Mucosa of rectum (tissue), 2 donors: ENCODE measurements around the gene CAPRIN1.
"Not testable (repeated sequence)": the region's sequence is repeated elsewhere in the genome, so short reads cannot be mapped to it uniquely, and the experiment has no call there.

Experiments used
- H3K27ac ChIP-seq, 2 donors: one replicate each; pipeline ENCODE4 v1.7.0; 2013; ENCODE audit warnings: inconsistent platforms in 2 of 2, low read depth in 2 of 2, low read length in 2 of 2
- H3K27me3 ChIP-seq, 2 donors: one replicate each; pipeline ENCODE4 v1.7.0; 2013; ENCODE audit warnings: low read length in 2 of 2; ENCODE audit not compliant: control insufficient read depth in 2 of 2, insufficient read depth in 2 of 2
- H3K36me3 ChIP-seq, 2 donors: one replicate each; pipeline ENCODE4 v1.7.0; 2013; ENCODE audit warnings: low read length in 2 of 2; ENCODE audit not compliant: control insufficient read depth in 2 of 2, insufficient read depth in 2 of 2
- H3K4me1 ChIP-seq, 2 donors: one replicate each; pipeline ENCODE4 v1.7.0; 2013; ENCODE audit warnings: low read length in 2 of 2, mild to moderate bottlenecking in 1 of 2; ENCODE audit not compliant: control insufficient read depth in 2 of 2, insufficient read depth in 2 of 2
- H3K4me3 ChIP-seq, 2 donors: one replicate each; pipeline ENCODE4 v1.7.0; 2013; ENCODE audit warnings: low read length in 2 of 2
- H3K9ac ChIP-seq, 2 donors: one replicate each; pipeline ENCODE4 v1.7.0; 2013; ENCODE audit warnings: low read length in 2 of 2, low read depth in 1 of 2, mild to moderate bottlenecking in 1 of 2
- H3K9me3 ChIP-seq, 2 donors: one replicate each; pipeline ENCODE4 v1.7.0; 2013; ENCODE audit warnings: low read length in 2 of 2; ENCODE audit not compliant: control insufficient read depth in 2 of 2
- donor health status: healthy.
- donor health status: Normal muscosa, but diverticular disease.

The CAPRIN1 gene

DNA sequence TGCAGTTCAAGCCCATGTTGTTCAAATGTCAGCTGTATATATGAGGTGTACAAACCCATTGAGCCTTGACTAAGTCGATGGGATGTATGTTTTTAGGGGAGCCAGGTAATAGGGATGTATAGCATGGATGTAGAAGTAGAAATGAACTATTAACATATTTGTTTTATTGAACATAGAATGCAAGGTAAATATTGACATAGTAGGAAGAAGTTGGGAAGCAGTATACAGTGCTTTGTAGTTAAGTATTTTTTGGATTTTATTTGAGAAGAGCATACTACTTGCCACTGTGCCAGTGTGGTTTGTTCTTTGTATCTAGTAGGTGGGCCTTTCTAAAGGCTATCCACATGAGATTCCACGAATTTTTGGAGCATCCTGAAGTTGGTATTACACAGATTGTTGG lies 33.1 kb downstream of the CAPRIN1 start:
- Histone ChIP-seq H3K9me3 (no peaks in the 10 kb centered on the region), H3K27ac (no peak overlapping the region), H3K4me3 (no peak overlapping the region), H3K36me3 (peaks cover 71 to 80% of the 10 kb centered on the region in 2 donors), H3K4me1 (no peaks in the 10 kb centered on the region), H3K27me3 (no peaks in the 10 kb centered on the region), H3K9ac (no peak overlapping the region)

DNA sequence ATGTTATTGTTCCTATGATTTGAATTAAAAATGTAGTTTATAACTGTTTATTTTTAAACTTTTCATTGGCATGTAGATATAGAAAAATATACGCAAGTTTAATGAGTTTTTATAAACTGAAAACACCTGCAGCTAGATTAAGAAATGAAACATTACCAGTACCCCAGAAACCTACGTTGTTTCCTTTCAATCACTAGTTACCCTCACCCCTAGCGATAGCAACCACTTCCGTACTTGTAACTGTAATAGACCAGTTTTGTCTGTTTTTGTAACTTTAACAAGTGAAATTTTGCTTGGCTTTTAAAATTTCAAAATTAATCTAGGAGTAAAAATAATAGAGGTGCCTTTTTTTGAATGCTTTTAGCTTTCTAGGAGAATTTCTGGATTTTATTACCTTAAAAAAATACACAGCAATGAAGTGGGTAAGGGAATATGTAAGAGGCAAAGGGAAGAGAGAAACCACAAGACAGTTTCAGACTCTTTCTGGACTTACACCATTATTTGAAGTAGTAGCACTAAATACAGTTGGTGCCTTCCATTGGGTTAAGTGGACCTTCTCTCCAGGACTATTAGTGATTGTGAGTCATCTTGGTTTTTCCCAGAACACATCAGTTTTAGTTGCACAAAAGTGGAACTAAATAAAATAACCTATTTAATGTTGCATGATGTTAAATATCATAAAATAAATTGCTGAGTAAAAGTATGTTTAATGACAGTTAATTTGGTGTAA lies 35.2 kb downstream of the CAPRIN1 start:
- Histone ChIP-seq H3K9ac (no peak overlapping the region), H3K27me3 (no peaks in the 10 kb centered on the region), H3K4me1 (no peaks in the 10 kb centered on the region), H3K9me3 (no peaks in the 10 kb centered on the region), H3K4me3 (no peak overlapping the region), H3K36me3 (peaks cover 75 to 82% of the 10 kb centered on the region in 2 donors), H3K27ac (no peak overlapping the region)

DNA sequence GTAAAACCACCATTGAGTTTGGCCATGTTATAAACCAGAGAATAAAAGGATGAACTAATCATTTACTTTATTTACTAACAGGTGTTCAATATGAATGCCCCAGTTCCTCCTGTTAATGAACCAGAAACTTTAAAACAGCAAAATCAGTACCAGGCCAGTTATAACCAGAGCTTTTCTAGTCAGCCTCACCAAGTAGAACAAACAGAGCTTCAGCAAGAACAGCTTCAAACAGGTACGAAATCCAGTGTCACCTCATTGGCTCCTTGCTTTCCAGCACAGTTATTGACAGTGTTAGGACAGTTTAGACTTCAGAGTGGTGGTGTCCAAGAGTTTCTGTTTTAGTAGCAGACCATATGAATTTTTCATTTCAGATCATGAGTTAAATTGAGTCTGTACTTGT lies 40.3 kb downstream of the CAPRIN1 start:
- no peaks in the 10 kb centered on the region for H3K9me3 ChIP-seq
- H3K4me3 ChIP-seq = no peak overlapping the region
- H3K9ac ChIP-seq = no peak overlapping the region
- no peaks in the 10 kb centered on the region for H3K27me3 ChIP-seq
- H3K27ac ChIP-seq = no peak overlapping the region
- H3K36me3 ChIP-seq = peaks cover 78 to 83% of the 10 kb centered on the region in 2 donors
- no peaks in the 10 kb centered on the region for H3K4me1 ChIP-seq

DNA sequence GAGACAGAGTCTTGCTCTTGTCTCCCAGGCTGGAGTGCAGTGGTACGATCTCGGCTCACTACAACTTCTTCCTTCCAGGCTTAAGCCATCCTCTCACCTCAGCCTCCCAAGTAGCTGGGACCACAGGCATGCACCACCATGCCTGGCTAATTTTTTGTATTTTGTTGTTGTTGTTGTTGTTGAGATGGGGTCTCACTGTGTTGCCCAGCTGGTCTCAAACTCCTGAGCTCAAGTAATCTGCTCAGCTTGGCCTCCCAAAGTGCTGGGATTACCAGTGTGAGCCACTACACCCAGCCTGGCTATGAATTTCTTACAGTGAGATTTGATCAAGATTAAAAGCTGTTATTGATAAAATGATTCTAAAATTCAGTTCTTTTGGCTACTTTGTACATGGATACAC lies 43.4 kb downstream of the CAPRIN1 start:
- H3K9ac ChIP-seq, H3K27ac ChIP-seq, H3K4me3 ChIP-seq, H3K27me3 ChIP-seq, H3K9me3 ChIP-seq, H3K4me1 ChIP-seq: not testable (repeated sequence)
- peaks cover 86 to 90% of the 10 kb centered on the region in 2 donors for H3K36me3 ChIP-seq

DNA sequence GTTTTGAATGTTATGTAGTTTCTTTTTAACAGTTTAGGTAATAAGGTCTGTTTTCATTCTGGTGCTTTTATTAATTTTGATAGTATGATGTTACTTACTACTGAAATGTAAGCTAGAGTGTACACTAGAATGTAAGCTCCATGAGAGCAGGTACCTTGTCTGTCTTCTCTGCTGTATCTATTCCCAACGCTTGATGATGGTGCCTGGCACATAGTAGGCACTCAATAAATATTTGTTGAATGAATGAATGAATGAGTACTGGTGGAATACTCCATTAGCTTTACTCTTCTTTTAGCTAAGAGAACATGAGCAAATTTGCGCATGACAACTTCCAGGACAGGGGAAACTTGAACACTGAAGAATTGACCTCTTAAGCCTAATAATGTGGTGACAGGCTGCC lies 47.3 kb downstream of the CAPRIN1 start:
- no peak overlapping the region for H3K4me3 ChIP-seq
- no peak overlapping the region for H3K9ac ChIP-seq
- H3K4me1 ChIP-seq = no peaks in the 10 kb centered on the region
- no peak overlapping the region for H3K27ac ChIP-seq
- no peaks in the 10 kb centered on the region for H3K27me3 ChIP-seq
- H3K36me3 ChIP-seq = peaks cover 62 to 66% of the 10 kb centered on the region in 2 donors
- H3K9me3 ChIP-seq = no peaks in the 10 kb centered on the region

DNA sequence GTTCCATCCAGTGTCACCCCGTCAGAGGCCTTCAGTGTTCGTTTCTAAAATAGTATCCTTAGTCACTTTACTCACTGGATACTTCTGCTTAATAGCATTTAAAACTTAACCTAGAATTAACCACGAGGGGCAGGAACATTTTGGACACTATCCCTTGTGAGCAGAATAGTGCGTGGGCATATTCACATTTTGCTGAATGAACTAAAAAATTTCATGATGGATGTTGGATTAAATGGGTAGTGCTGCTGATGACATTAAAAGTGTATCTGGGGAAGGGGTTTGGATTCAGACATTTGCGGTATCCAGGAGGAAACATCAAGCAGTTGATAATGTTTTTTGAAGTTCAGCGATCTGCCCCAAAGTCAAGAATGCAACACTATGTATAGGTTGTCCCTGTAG lies 53.1 kb downstream of the CAPRIN1 start:
- H3K4me3 ChIP-seq = peak overlapping the region; percentile 96
- H3K27me3 ChIP-seq = no peaks in the 10 kb centered on the region
- no peaks in the 10 kb centered on the region for H3K9me3 ChIP-seq
- peak overlapping the region; percentile 93 to 95 for H3K27ac ChIP-seq
- peaks cover 28 to 29% of the 10 kb centered on the region in 2 donors for H3K36me3 ChIP-seq
- H3K4me1 ChIP-seq = peaks cover 9 to 10% of the 10 kb centered on the region in 2 donors
- peak overlapping the region; percentile 91 to 97 for H3K9ac ChIP-seq

DNA sequence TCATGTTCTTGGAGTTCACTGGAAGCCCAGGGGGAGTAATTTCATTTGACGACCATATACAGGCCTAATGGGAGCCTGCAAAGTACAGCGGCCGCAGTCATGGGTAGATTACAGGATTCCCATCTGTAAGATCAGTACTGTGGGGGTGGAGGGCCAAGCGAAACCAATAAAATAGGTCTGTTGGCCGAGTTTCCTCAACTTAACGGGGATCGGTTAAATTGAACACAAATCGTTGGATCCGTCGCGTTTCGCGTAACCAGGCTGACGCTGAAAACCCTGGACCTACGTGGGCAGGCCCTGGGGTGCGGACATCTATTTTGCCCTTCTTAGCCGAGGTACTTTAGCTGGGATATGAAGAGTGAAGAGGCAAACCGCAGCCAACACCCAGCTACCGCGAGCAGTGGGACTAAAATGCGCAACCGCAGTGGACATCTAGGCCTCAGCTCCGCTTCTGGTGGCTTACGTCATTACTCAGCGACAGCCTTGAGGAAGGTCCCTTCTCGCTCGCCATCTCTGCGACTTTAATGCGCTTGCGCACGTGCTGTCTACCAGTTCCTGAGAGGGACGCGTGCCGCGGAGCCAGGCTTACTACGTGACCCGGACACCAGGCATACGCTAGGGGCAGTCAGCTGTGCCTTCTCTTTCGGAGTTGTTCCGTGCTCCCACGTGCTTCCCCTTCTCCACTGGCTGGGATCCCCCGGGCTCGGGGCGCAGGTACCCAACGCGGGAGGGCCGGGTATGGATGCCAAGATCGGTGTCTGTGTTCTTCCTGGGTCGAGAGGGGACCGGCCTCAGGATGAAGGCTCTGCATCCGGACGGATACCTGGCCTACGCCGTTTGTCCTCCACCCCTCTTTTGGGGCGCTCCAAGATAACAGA lies 53.8 kb downstream of the CAPRIN1 start, which contains the start of gene NAT10:
Gene NAT10 (plus strand): TSS at position 551 of the 878 bp plus-strand sequence. CDS start 2,597 bp downstream, outside the sequence.
- H3K27ac ChIP-seq = peak within 1 kb of the TSS; percentile 93 to 95
- H3K9ac ChIP-seq = peak within 1 kb of the TSS; percentile 91 to 97
- no peaks in the 10 kb centered on the region for H3K9me3 ChIP-seq
- peaks cover 9 to 10% of the 10 kb centered on the region in 2 donors for H3K4me1 ChIP-seq
- peaks cover 28 to 29% of the 10 kb centered on the region in 2 donors for H3K36me3 ChIP-seq
- no peaks in the 10 kb centered on the region for H3K27me3 ChIP-seq
- peak within 1 kb of the TSS; percentile 96 for H3K4me3 ChIP-seq

DNA sequence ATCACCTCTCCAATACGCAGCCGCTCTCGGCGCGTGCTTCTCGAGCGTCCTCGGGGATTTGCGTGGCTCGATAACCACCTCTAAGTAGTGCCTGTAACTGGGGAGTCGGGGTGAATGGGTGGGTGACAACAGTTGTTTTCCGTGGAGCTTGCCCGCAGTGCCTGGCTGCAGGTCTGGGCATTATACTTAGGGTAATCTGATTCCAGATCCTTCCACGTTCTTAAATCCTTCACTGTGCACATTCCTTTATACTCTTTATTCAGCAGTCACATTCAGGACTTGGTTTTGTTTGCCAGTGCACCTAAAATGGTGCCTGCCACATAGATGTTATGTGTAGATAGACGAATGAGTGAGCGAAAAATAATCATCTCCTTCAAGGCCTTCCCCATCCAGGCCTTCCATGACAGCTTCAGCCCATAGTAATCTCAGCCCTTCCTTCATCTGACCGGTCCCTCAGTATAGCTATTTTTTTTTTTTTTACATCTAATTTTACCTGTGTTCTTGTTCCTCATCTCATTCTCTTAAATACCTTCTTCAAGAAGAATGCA lies 54.5 kb downstream of the CAPRIN1 start:
- peak overlapping the region; percentile 93 to 95 for H3K27ac ChIP-seq

DNA sequence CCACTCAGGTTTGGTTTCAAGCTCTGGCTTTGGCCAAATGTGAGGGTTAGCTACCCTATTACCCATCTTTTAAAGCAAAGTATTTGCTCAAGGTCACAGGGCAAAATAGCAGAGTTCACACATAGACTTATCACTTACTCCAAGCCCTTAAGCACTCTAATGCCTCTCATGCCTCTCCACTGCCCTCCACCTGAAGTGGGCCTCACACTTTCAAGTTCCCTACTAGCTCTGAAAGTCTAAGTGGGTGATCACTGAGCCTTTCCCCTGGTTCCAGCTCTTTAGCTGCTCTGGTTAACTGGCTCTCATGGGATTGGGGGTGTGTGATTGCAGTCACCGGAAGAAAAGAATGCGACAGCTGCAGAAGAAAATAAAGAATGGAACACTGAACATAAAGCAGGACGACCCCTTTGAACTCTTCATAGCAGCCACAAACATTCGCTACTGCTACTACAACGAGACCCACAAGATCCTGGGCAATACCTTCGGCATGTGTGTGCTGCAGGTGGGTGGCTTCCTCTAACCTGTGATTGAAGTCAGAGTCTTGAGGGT lies 60.3 kb downstream of the CAPRIN1 start:
- Histone ChIP-seq H3K4me1 (no peaks in the 10 kb centered on the region), H3K27me3 (no peaks in the 10 kb centered on the region), H3K36me3 (peaks cover 63 to 78% of the 10 kb centered on the region in 2 donors), H3K9ac (no peak overlapping the region), H3K4me3 (no peak overlapping the region), H3K27ac (no peak overlapping the region), H3K9me3 (no peaks in the 10 kb centered on the region)

More for the DNA sequence above, 54.5 kb downstream of the CAPRIN1 start:
- H3K4me1 ChIP-seq = peaks cover 9 to 10% of the 10 kb centered on the region in 2 donors
- no peaks in the 10 kb centered on the region for H3K27me3 ChIP-seq
- H3K36me3 ChIP-seq = peaks cover 27 to 31% of the 10 kb centered on the region in 2 donors
- H3K9ac ChIP-seq = peak overlapping the region; percentile 91 to 97
- H3K9me3 ChIP-seq = no peaks in the 10 kb centered on the region
- peak overlapping the region; percentile 96 for H3K4me3 ChIP-seq
